A549 (cell line): ENCODE results near the gene FNBP1L. TPM values are rescaled to one million over a fixed set of nuclear protein-coding genes. Genes with fewer than 3 reads are reported as not detected.

ENCODE experiments used
- ATAC-seq, 2 experiments: fragments of 200-7000 bp in 1 of 2; fragments of >200 bp in 1 of 2; cut with Nextera tagmentation in 1 of 2; cut with Tn5 transposase in 1 of 2; 3 replicates each; pipeline versions ENCODE4 v1.8.0 to v1.9.1; 2018 to 2020; ENCODE audit warnings: mild to moderate bottlenecking in 1 of 2, moderate library complexity in 1 of 2
- CTCF ChIA-PET: fragments of 300-600 bp; sonication (Branson Sonifier 250); formaldehyde crosslinking; extraction: SDS; loops from one replicate; lab custom pipeline; 2021; ENCODE audit warnings: antibody characterized with exemption, inconsistent platforms; lab: Yijun Ruan, JAX
- POLR2A ChIA-PET: fragments of 350-600 bp; formaldehyde crosslinking; extraction: SDS; loops from one replicate; lab custom pipeline; 2021; ENCODE audit warnings: antibody characterized with exemption, inconsistent platforms; lab: Yijun Ruan, JAX
- DNase-seq, 2 experiments: peaks; one replicate each; pipeline versions ENCODE4 v3.0.0 to v3.0.0-alpha.2; 2011 to 2016; ENCODE audit warnings: low read depth in 1 of 2, low spot score in 1 of 2
- FAIRE-seq: peaks from 2 replicates; lab custom pipeline; 2011; peaks lifted over from hg19 to GRCh38; lab: Jason Lieb, UNC
- H3K27ac ChIP-seq, 2 experiments: fragments of >200 bp; sonication (Bioruptor Twin); formaldehyde crosslinking; 3 replicates each; pipeline ENCODE4 v1.5.1; 2016 to 2017
- H3K4me1 ChIP-seq: fragments of >200 bp; sonication (Bioruptor Twin); formaldehyde crosslinking; 3 replicates; pipeline ENCODE4 v1.6.1; 2016
- H3K4me2 ChIP-seq: fragments of >200 bp; sonication (Bioruptor Twin); formaldehyde crosslinking; 3 replicates; pipeline ENCODE4 v1.6.1; 2016
- H3K4me3 ChIP-seq: fragments of >200 bp; sonication (Bioruptor Twin); formaldehyde crosslinking; 3 replicates; pipeline ENCODE4 v1.5.1; 2016
- H3K9me3 ChIP-seq: fragments of >200 bp; sonication (Bioruptor Twin); formaldehyde crosslinking; 3 replicates; pipeline ENCODE4 v1.6.1; 2016
- ATOH8 ChIP-seq: fragments of 250-450 bp; sonication (Bioruptor Pico); IDR thresholded peaks from 2 replicates; pipeline ENCODE4 v1.5.0; 2020; ENCODE audit warnings: low read depth, mild to moderate bottlenecking, moderate library complexity
- BHLHE40 ChIP-seq: IDR thresholded peaks from 2 replicates; pipeline ENCODE4 v1.6.1; 2012; ENCODE audit warnings: low read depth, low read length, inconsistent platforms
- CBX2 ChIP-seq: fragments of 200-600 bp; sonication (generic); IDR thresholded peaks from 2 replicates; pipeline ENCODE4 v1.6.1; 2016; ENCODE audit warnings: low read depth, mild to moderate bottlenecking, borderline replicate concordance
- CBX8 ChIP-seq: fragments of 200-600 bp; sonication (generic); IDR thresholded peaks from 2 replicates; pipeline ENCODE4 v1.6.1; 2016
- CHD4 ChIP-seq: fragments of 200-600 bp; sonication (generic); IDR thresholded peaks from 2 replicates; pipeline ENCODE4 v1.6.1; 2016; ENCODE audit warnings: antibody characterized with exemption, mild to moderate bottlenecking, borderline replicate concordance
- E2F6 ChIP-seq: IDR thresholded peaks from 2 replicates; pipeline ENCODE4 v1.6.1; 2012; ENCODE audit warnings: low read depth, borderline replicate concordance
- EHF ChIP-seq: fragments of 250-450 bp; sonication (Bioruptor Pico); IDR thresholded peaks from 2 replicates; pipeline ENCODE4 v1.5.0; 2020; ENCODE audit warnings: mild to moderate bottlenecking
- EHMT2 ChIP-seq: fragments of 200-600 bp; sonication (generic); IDR thresholded peaks from 2 replicates; pipeline ENCODE4 v1.6.1; 2016; ENCODE audit warnings: antibody characterized with exemption, low read depth, mild to moderate bottlenecking, moderate library complexity
- ELK1 ChIP-seq: fragments of 150-350 bp; IDR thresholded peaks from 2 replicates; pipeline ENCODE4 v1.6.1; 2014; ENCODE audit warnings: low read depth, mild to moderate bottlenecking, low read length
- EP300 ChIP-seq, 2 experiments: fragments of >200 bp; sonication (Bioruptor Twin); formaldehyde crosslinking; IDR thresholded peaks; 2 replicates in 1 of 2; 3 replicates in 1 of 2; pipeline ENCODE4 v1.6.1; 2016 to 2017
- FOXS1 ChIP-seq: fragments of 250-450 bp; sonication (Bioruptor Pico); IDR thresholded peaks from 2 replicates; pipeline ENCODE4 v1.5.0; 2020; ENCODE audit warnings: mild to moderate bottlenecking, moderate library complexity
- HDAC2 ChIP-seq: fragments of 200-600 bp; sonication (generic); IDR thresholded peaks from 2 replicates; pipeline ENCODE4 v1.6.1; 2016
- HEYL ChIP-seq: fragments of 250-450 bp; sonication (Bioruptor Pico); IDR thresholded peaks from 2 replicates; pipeline ENCODE4 v1.8.0; 2021; ENCODE audit warnings: mild to moderate bottlenecking, moderate library complexity
- HOXB5 ChIP-seq: fragments of 250-450 bp; sonication (Bioruptor Pico); IDR thresholded peaks from 2 replicates; pipeline ENCODE4 v1.5.0; 2020; ENCODE audit warnings: mild to moderate bottlenecking, moderate library complexity
- KDM1A ChIP-seq: fragments of 200-600 bp; sonication (generic); IDR thresholded peaks from 2 replicates; pipeline ENCODE4 v1.6.1; 2016; ENCODE audit warnings: low read depth, mild to moderate bottlenecking
- MYC ChIP-seq: IDR thresholded peaks from 2 replicates; pipeline ENCODE4 v1.6.1; 2012; ENCODE audit warnings: mild to moderate bottlenecking, inconsistent platforms, low read length, improper control_type of control experiment, borderline replicate concordance
- NFE2L2 ChIP-seq: fragments of 150-350 bp; conservative IDR thresholded peaks from 2 replicates; pipeline ENCODE4 v1.6.1; 2014; ENCODE audit warnings: low read length
- NPAS2 ChIP-seq: fragments of 250-450 bp; sonication (Bioruptor Pico); IDR thresholded peaks from 2 replicates; pipeline ENCODE4 v1.8.0; 2022; ENCODE audit warnings: mild to moderate bottlenecking, moderate library complexity, borderline replicate concordance
- PHF8 ChIP-seq: fragments of 200-600 bp; sonication (generic); IDR thresholded peaks from 2 replicates; pipeline ENCODE4 v1.6.1; 2016; ENCODE audit warnings: low read depth, mild to moderate bottlenecking, antibody characterized with exemption, moderate library complexity, borderline replicate concordance
- RAD21 ChIP-seq, 2 experiments: fragments of >200 bp in 1 of 2; sonication (Bioruptor Twin) in 1 of 2; formaldehyde crosslinking in 1 of 2; IDR thresholded peaks in 1 of 2; conservative IDR thresholded peaks in 1 of 2; 2 replicates in 1 of 2; 3 replicates in 1 of 2; pipeline ENCODE4 v1.6.1; 2012 to 2018; ENCODE audit warnings: inconsistent platforms in 1 of 2
- RCOR1 ChIP-seq: fragments of 150-350 bp; IDR thresholded peaks from 2 replicates; pipeline ENCODE4 v1.6.1; 2014; ENCODE audit warnings: antibody characterized with exemption, low read length, low read depth
- RNF2 ChIP-seq: fragments of 200-600 bp; sonication (generic); IDR thresholded peaks from 2 replicates; pipeline ENCODE4 v1.6.1; 2016; ENCODE audit warnings: low read depth, mild to moderate bottlenecking, antibody characterized with exemption, moderate library complexity, borderline replicate concordance
- SMC3 ChIP-seq: fragments of >200 bp; sonication (Bioruptor Twin); formaldehyde crosslinking; IDR thresholded peaks from 3 replicates; pipeline ENCODE4 v1.6.1; 2018; ENCODE audit warnings: inconsistent platforms
- SREBF2 ChIP-seq: fragments of 450-650 bp; IDR thresholded peaks from 2 replicates; pipeline ENCODE4 v1.6.1; 2014; ENCODE audit warnings: mild to moderate bottlenecking, moderate library complexity
- TFCP2L1 ChIP-seq: fragments of 250-450 bp; sonication (Bioruptor Pico); IDR thresholded peaks from 2 replicates; pipeline ENCODE4 v1.5.0; 2021; ENCODE audit warnings: mild to moderate bottlenecking
- TP53 ChIP-seq: fragments of 250-450 bp; sonication (Bioruptor Pico); IDR thresholded peaks from 2 replicates; pipeline ENCODE4 v1.5.0; 2021; ENCODE audit warnings: mild to moderate bottlenecking, moderate library complexity
- ZC3H11A ChIP-seq: fragments of 450-650 bp; IDR thresholded peaks from 2 replicates; pipeline ENCODE4 v1.6.1; 2014; ENCODE audit warnings: antibody characterized with exemption, mild to moderate bottlenecking
- ZNF302 ChIP-seq: fragments of 250-450 bp; sonication (Bioruptor Pico); IDR thresholded peaks from 2 replicates; pipeline ENCODE4 v1.9.0; 2021; ENCODE audit warnings: inconsistent platforms, mild to moderate bottlenecking, moderate library complexity
- WGBS: methylation state at CpG from one replicate; pipeline ENCODE4 v1.1.6; 2017; ENCODE audit errors: missing lambda C conversion rate; 5-methylcytosine and 5-hydroxymethylcytosine counted together
- polyA plus RNA-seq, 4 experiments: library from polyadenylated mRNA; depleted of rRNA in 3 of 4; stranded (reverse); fragments of >200 nt; fragmentation: RNase III in 1 of 4; extraction: RNeasy Plus Mini Kit Qiagen cat#74134 plus additional on column Dnase treatment in 1 of 4; gene quantifications; 2 replicates in 3 of 4; 3 replicates in 1 of 4; pipeline ENCODE4 v1.2.3, GENCODE V29; 2011 to 2017

Gene FNBP1L
- polyA plus RNA-seq, 2 of the 4 experiments (the other 2 are of a cell fraction) = 19.8 to 42.3 TPM

- no peaks in the 10 kb centered on the region for H3K4me1 ChIP-seq
- ChIA-PET POLR2A (no interaction called here), CTCF (interaction anchor here (1.3 kb wide), 1 partner anchor 116 kb away, joined by 4 read pairs; no protein-coding TSS in a partner anchor)
- no peak for FAIRE-seq
- H3K27ac ChIP-seq = no peak overlapping the region
- no peak for TF ChIP-seq CBX8
- no peak for TF ChIP-seq HOXB5 (CRISPR knock-in tag)
- TF ChIP-seq ELK1 = no peak
- no peak for TF ChIP-seq FOXS1 (CRISPR knock-in tag)
- TF ChIP-seq ATOH8 (CRISPR knock-in tag) = no peak
- no peak for TF ChIP-seq SREBF2
- no peak for TF ChIP-seq E2F6
- no peak for TF ChIP-seq ZNF302
- no peak for TF ChIP-seq HEYL (CRISPR knock-in tag)
- TF ChIP-seq NPAS2 (CRISPR knock-in tag) = no peak
- TF ChIP-seq CBX2 = no peak
- no peak for TF ChIP-seq RNF2
- TF ChIP-seq TP53 (CRISPR knock-in tag) = no peak
- no peak for TF ChIP-seq SMC3
- TF ChIP-seq KDM1A = no peak
- TF ChIP-seq NFE2L2 = no peak
- no peak for TF ChIP-seq BHLHE40
- TF ChIP-seq TFCP2L1 (CRISPR knock-in tag) = no peak
- TF ChIP-seq RAD21 (conservative IDR thresholded peaks at IDR 0.05 in 1 of 2, IDR thresholded peaks at IDR 0.05 in 1 of 2) = no peak
- TF ChIP-seq ZC3H11A = no peak
- no peaks in the 10 kb centered on the region for H3K9me3 ChIP-seq
- no peak overlapping the region for H3K4me3 ChIP-seq
- H3K4me2 ChIP-seq = no peak overlapping the region
- DNase-seq = no peak
- ATAC-seq = no peak
- WGBS = 76% methylated on average over 2 of the region's 2 CpGs
Observed at GRCh38 chr1:93420400-93420799, 27.5 kb upstream of the FNBP1L start.

DNA sequence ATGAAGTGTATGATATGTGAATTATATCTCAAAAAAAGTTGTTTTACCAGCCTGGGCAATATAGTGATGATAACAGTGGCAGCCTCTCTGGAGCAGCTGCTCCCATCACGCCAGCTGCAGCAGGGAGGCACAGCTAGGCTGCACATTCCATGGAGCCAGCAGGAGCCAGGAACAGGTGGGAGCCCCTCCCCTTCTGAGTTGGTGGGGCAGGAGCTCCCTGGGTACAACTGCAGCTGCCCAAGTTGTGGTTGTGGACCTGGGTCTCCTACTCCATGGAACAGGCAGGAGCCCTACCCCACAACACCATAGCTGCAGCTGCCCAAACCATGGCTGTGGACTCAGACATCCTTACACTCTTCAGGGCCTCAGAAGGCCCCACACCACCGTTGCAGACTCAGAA lies 21.7 kb upstream of the FNBP1L start:
- TF ChIP-seq HDAC2 (no peak), RCOR1 (no peak), EP300 (IDR thresholded peaks at IDR 0.05) (no peak), CBX8 (no peak), PHF8 (no peak)
- TF ChIP-seq, all 56 proteins: peak for 0
- no peak for ATAC-seq
- H3K4me1 ChIP-seq = no peaks in the 10 kb centered on the region
- ChIA-PET CTCF (no interaction called here), POLR2A (no interaction called here)
- WGBS = 89% methylated on average over 1 of the region's 2 CpGs
- no peak overlapping the region for H3K4me2 ChIP-seq
- no peak for FAIRE-seq
- H3K4me3 ChIP-seq = no peak overlapping the region
- H3K27ac ChIP-seq = no peak overlapping the region
- no peak for DNase-seq
- H3K9me3 ChIP-seq = no peaks in the 10 kb centered on the region

GRCh38 chr1:93427656-93428055 lies 20.3 kb upstream of the FNBP1L start:
- H3K4me2 ChIP-seq = no peak overlapping the region
- TF ChIP-seq RNF2 (no peak), CHD4 (no peak), MYC (no peak), EHF (no peak), EHMT2 (no peak)
- TF ChIP-seq, all 56 proteins: peak for 0
- ChIA-PET POLR2A (interaction anchor here (0.8 kb wide), 1 partner anchor 82 kb away, joined by 3 read pairs; the partner anchor contains the start of gene DR1), CTCF (interaction anchor here (0.9 kb wide), 1 partner anchor 10 kb away, joined by 3 read pairs; no protein-coding TSS in a partner anchor)
- Histone ChIP-seq H3K27ac (no peak overlapping the region), H3K4me3 (no peak overlapping the region), H3K4me1 (no peaks in the 10 kb centered on the region), H3K9me3 (no peaks in the 10 kb centered on the region)
- ATAC-seq (no peak), DNase-seq (no peak), FAIRE-seq (no peak)
- no CpG with 5 or more reads among the region's 3 CpGs for WGBS
